ENCODE data around the gene CACNG7.

Gene CACNG7

GRCh38 chr19:53983457-53984289 lies 74.6 kb downstream of the CACNG7 start:
- no peaks in the 10 kb centered on the region for H3K27me3 ChIP-seq (ENCODE audit: insufficient read depth, low read length)
- H2AFZ ChIP-seq (ENCODE audit: low read length, unreplicated experiment), result no peak overlapping the region
- peaks cover 9% of the 10 kb centered on the region for H3K79me2 ChIP-seq (ENCODE audit: control insufficient read depth, insufficient read depth, low read length, unreplicated experiment)
- H3K4me1 ChIP-seq (ENCODE audit: control insufficient read depth, insufficient read depth, low read length, unreplicated experiment), result no peaks in the 10 kb centered on the region
- H3K4me3 ChIP-seq (ENCODE audit: low read depth, low read length), result no peak overlapping the region
- H3K27ac ChIP-seq (ENCODE audit: low read depth, low read length), result no peak overlapping the region
- no peaks in the 10 kb centered on the region for H3K36me3 ChIP-seq (ENCODE audit: insufficient read depth, low read length)

GRCh38 chr19:53985863-53986262 lies 76.8 kb downstream of the CACNG7 start:
- no peaks in the 10 kb centered on the region for H3K36me3 ChIP-seq (ENCODE audit: insufficient read depth, low read length)
- no peaks in the 10 kb centered on the region for H3K79me2 ChIP-seq (ENCODE audit: control insufficient read depth, insufficient read depth, low read length, unreplicated experiment)
- H3K27me3 ChIP-seq (ENCODE audit: insufficient read depth, low read length), result no peaks in the 10 kb centered on the region
- no peaks in the 10 kb centered on the region for H3K4me1 ChIP-seq (ENCODE audit: control insufficient read depth, insufficient read depth, low read length, unreplicated experiment)
- H3K4me3 ChIP-seq (ENCODE audit: low read depth, low read length), result no peak overlapping the region
- H2AFZ ChIP-seq (ENCODE audit: low read length, unreplicated experiment), result no peak overlapping the region
- H3K27ac ChIP-seq (ENCODE audit: low read depth, low read length), result no peak overlapping the region

- H3K4me1 ChIP-seq (ENCODE audit: control insufficient read depth, insufficient read depth, low read length, unreplicated experiment), result no peaks in the 10 kb centered on the region
- H2AFZ ChIP-seq (ENCODE audit: low read length, unreplicated experiment), result no peak overlapping the region
- H3K27me3 ChIP-seq (ENCODE audit: insufficient read depth, low read length), result no peaks in the 10 kb centered on the region
- H3K36me3 ChIP-seq (ENCODE audit: insufficient read depth, low read length), result no peaks in the 10 kb centered on the region
- no peak overlapping the region for H3K27ac ChIP-seq (ENCODE audit: low read depth, low read length)
- no peaks in the 10 kb centered on the region for H3K79me2 ChIP-seq (ENCODE audit: control insufficient read depth, insufficient read depth, low read length, unreplicated experiment)
- no peak overlapping the region for H3K4me3 ChIP-seq (ENCODE audit: low read depth, low read length)
Observed at GRCh38 chr19:53988981-53989380, 79.9 kb downstream of the CACNG7 start.

DNA sequence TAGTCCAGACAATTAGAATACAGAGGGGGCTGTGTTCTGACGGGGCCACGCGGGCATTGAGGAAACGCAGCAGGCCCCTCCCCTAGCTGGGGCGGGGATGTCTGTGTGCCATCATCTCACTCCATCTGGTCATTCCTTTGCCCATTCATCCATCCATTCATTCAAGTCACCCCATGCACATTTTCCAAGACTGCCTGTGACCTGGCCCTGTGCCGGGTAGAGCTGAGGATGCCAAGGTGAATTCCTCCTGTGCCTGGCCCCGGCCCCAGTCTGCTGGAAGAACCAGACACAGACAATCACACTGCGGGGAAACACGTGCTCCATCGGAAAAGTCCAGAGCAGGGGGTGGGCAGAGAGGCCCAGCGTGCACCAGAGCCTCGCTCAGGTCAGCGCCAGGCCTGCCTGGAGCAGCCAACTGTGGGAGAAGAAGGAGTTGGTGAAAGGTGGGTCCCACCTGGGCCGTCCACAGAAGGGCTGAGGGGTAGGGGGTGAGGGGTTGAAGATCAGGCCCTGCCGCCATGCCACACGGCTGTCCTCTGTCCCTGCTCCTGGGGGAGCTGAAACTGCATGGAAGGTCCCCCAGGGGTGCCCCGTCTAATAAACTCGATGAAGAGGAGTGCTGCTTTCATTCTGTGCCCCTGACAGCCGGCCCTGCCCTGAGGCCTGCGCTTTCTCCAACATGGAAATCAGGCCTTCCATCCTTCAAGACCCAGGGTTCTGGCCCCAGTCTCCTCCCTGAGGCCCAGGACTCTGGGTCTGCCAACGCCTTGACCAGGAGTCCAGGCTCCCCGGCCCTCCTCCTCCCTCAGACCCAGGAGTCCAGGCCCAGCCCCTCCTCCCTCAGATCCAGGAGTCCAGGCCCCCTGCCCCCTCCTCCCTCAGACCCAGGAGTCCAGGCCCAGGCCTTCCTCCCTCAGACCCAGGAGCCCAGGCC lies 80.8 kb downstream of the CACNG7 start:
- no peak overlapping the region for H2AFZ ChIP-seq (ENCODE audit: low read length, unreplicated experiment)
- H3K4me1 ChIP-seq (ENCODE audit: control insufficient read depth, insufficient read depth, low read length, unreplicated experiment), result peaks cover 8% of the 10 kb centered on the region
- H3K79me2 ChIP-seq (ENCODE audit: control insufficient read depth, insufficient read depth, low read length, unreplicated experiment), result no peaks in the 10 kb centered on the region
- no peak overlapping the region for H3K27ac ChIP-seq (ENCODE audit: low read depth, low read length)
- no peaks in the 10 kb centered on the region for H3K36me3 ChIP-seq (ENCODE audit: insufficient read depth, low read length)
- H3K4me3 ChIP-seq (ENCODE audit: low read depth, low read length), result no peak overlapping the region
- H3K27me3 ChIP-seq (ENCODE audit: insufficient read depth, low read length), result no peaks in the 10 kb centered on the region

- H3K79me2 ChIP-seq (ENCODE audit: control insufficient read depth, insufficient read depth, low read length, unreplicated experiment), result no peaks in the 10 kb centered on the region
- no peaks in the 10 kb centered on the region for H3K27me3 ChIP-seq (ENCODE audit: insufficient read depth, low read length)
- H3K4me3 ChIP-seq (ENCODE audit: low read depth, low read length), result peak within 1 kb of the TSS; percentile 63
- H3K36me3 ChIP-seq (ENCODE audit: insufficient read depth, low read length), result no peaks in the 10 kb centered on the region
- H2AFZ ChIP-seq (ENCODE audit: low read length, unreplicated experiment), result no peak within 1 kb of the TSS
- H3K4me1 ChIP-seq (ENCODE audit: control insufficient read depth, insufficient read depth, low read length, unreplicated experiment), result peaks cover 11% of the 10 kb centered on the region
- peak within 1 kb of the TSS; percentile 9; the same call in 1 of the 2 replicates for H3K27ac ChIP-seq (ENCODE audit: low read depth, low read length)
Observed at GRCh38 chr19:53991224-53992113, 82.4 kb downstream of the CACNG7 start, which contains the start of gene CACNG6. TSS of gene CACNG6 (plus strand) at chr19:53991637. CDS start at chr19:53992878, 1,241 bp downstream.

- no peaks in the 10 kb centered on the region for H3K27me3 ChIP-seq (ENCODE audit: insufficient read depth, low read length)
- H3K27ac ChIP-seq (ENCODE audit: low read depth, low read length), result no peak overlapping the region
- H3K4me3 ChIP-seq (ENCODE audit: low read depth, low read length), result peak overlapping the region; percentile 63
- no peak overlapping the region for H2AFZ ChIP-seq (ENCODE audit: low read length, unreplicated experiment)
- H3K79me2 ChIP-seq (ENCODE audit: control insufficient read depth, insufficient read depth, low read length, unreplicated experiment), result no peaks in the 10 kb centered on the region
- peaks cover 11% of the 10 kb centered on the region for H3K4me1 ChIP-seq (ENCODE audit: control insufficient read depth, insufficient read depth, low read length, unreplicated experiment)
- H3K36me3 ChIP-seq (ENCODE audit: insufficient read depth, low read length), result no peaks in the 10 kb centered on the region
Observed at GRCh38 chr19:53992211-53992610, 83.1 kb downstream of the CACNG7 start.

GRCh38 chr19:53992815-53993214 lies 83.7 kb downstream of the CACNG7 start:
- Histone ChIP-seq H3K4me3 (ENCODE audit: low read depth, low read length) (no peak overlapping the region), H3K4me1 (ENCODE audit: control insufficient read depth, insufficient read depth, low read length, unreplicated experiment) (peaks cover 11% of the 10 kb centered on the region), H2AFZ (ENCODE audit: low read length, unreplicated experiment) (no peak overlapping the region), H3K27ac (ENCODE audit: low read depth, low read length) (no peak overlapping the region), H3K79me2 (ENCODE audit: control insufficient read depth, insufficient read depth, low read length, unreplicated experiment) (no peaks in the 10 kb centered on the region), H3K27me3 (ENCODE audit: insufficient read depth, low read length) (no peaks in the 10 kb centered on the region), H3K36me3 (ENCODE audit: insufficient read depth, low read length) (no peaks in the 10 kb centered on the region)

DNA sequence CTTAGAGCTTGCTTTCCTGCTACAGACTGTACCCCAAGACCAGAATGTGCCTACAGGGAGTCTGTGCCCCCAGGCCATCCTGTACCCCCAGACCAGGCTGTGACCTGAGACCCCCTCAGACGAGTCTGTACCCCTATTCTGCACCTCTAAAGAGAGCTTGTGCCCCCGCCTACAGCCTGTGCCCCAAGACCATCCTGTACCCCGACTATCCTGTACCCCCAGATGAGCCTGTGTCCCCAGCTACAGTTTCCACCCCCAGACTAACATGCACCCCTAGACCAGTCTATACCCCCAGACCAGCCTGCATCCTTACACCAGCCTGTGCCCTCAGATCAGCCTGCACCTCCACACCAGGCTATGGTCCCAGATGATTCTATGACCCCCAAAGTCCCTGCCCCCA lies 84.4 kb downstream of the CACNG7 start:
- Histone ChIP-seq H3K27ac (ENCODE audit: low read depth, low read length) (no peak overlapping the region), H3K36me3 (ENCODE audit: insufficient read depth, low read length) (no peaks in the 10 kb centered on the region), H3K4me1 (ENCODE audit: control insufficient read depth, insufficient read depth, low read length, unreplicated experiment) (peaks cover 11% of the 10 kb centered on the region), H3K4me3 (ENCODE audit: low read depth, low read length) (no peak overlapping the region), H3K79me2 (ENCODE audit: control insufficient read depth, insufficient read depth, low read length, unreplicated experiment) (no peaks in the 10 kb centered on the region), H3K27me3 (ENCODE audit: insufficient read depth, low read length) (no peaks in the 10 kb centered on the region), H2AFZ (ENCODE audit: low read length, unreplicated experiment) (no peak overlapping the region)

Data from ACC112 (cell line).